ENCODE data around the gene SLCO2A1.

DNA sequence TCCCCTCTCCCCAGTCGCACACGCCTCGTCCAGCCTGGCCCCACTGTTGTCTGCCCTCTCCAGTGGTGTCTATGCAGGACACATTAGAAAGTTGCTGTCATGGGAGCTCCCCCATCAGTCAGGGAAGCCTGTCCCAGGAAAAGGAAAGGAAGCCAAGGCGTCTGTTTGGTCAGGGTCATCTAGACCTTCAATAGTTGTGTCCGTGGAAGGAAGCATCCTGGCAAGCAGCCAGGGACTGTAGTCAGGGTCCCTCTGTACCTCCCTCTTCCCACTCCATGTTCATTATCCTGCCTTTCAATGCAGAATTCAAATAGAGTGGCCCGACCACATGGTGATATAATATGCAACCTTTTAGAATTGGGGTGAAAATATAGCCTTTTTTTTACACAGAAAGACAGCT is 73.4 kb downstream of the SLCO2A1 start:
- TF ChIP-seq POLR2A (IDR thresholded peaks at IDR 0.05), result no peak
- TF ChIP-seq, protein P1, sequence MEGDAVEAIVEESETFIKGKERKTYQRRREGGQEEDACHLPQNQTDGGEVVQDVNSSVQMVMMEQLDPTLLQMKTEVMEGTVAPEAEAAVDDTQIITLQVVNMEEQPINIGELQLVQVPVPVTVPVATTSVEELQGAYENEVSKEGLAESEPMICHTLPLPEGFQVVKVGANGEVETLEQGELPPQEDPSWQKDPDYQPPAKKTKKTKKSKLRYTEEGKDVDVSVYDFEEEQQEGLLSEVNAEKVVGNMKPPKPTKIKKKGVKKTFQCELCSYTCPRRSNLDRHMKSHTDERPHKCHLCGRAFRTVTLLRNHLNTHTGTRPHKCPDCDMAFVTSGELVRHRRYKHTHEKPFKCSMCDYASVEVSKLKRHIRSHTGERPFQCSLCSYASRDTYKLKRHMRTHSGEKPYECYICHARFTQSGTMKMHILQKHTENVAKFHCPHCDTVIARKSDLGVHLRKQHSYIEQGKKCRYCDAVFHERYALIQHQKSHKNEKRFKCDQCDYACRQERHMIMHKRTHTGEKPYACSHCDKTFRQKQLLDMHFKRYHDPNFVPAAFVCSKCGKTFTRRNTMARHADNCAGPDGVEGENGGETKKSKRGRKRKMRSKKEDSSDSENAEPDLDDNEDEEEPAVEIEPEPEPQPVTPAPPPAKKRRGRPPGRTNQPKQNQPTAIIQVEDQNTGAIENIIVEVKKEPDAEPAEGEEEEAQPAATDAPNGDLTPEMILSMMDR (IDR thresholded peaks at IDR 0.05), result no peak
